HEK293 (cell line): ENCODE data around the gene VGLL3.

Experiments used
- CTCF ChIP-seq: fragments of 450-650 bp; formaldehyde crosslinking; IDR thresholded peaks from 2 replicates; pipeline ENCODE4 v1.5.1; 2016; ENCODE audit warnings: missing biosample characterization, missing genetic modification characterization
- ZFHX2 ChIP-seq: fragments of 450-650 bp; formaldehyde crosslinking; conservative IDR thresholded peaks from 2 replicates; pipeline ENCODE4 v1.5.1; 2016; ENCODE audit warnings: missing biosample characterization, missing genetic modification characterization
- ZNF140 ChIP-seq: fragments of 450-650 bp; formaldehyde crosslinking; IDR thresholded peaks from 2 replicates; pipeline ENCODE4 v1.5.1; 2016; ENCODE audit warnings: missing biosample characterization, missing genetic modification characterization
- ZNF610 ChIP-seq: fragments of 450-650 bp; formaldehyde crosslinking; IDR thresholded peaks from 2 replicates; pipeline ENCODE4 v1.5.1; 2016; ENCODE audit warnings: missing biosample characterization, missing genetic modification characterization, borderline replicate concordance
- ZNF792 ChIP-seq: fragments of 450-650 bp; formaldehyde crosslinking; IDR thresholded peaks from 2 replicates; pipeline ENCODE4 v1.5.1; 2016; ENCODE audit warnings: missing biosample characterization, missing genetic modification characterization
- ZSCAN30 ChIP-seq: fragments of 450-650 bp; IDR thresholded peaks from 2 replicates; pipeline ENCODE4 v1.5.1; 2018; ENCODE audit warnings: missing biosample characterization, mild to moderate bottlenecking, missing genetic modification characterization, moderate library complexity
- TF ChIP-seq, protein P1 (sequence below): fragments of 450-650 bp; formaldehyde crosslinking; IDR thresholded peaks from 2 replicates; pipeline ENCODE4 v1.5.1; 2016; ENCODE audit warnings: missing biosample characterization, missing genetic modification characterization

GRCh38 chr3:86951322-86951721 is 39.6 kb downstream of the VGLL3 start:
- no peak for TF ChIP-seq CTCF (tag by site-specific recombination)
- no peak for TF ChIP-seq ZNF610 (tag by site-specific recombination)
- TF ChIP-seq ZSCAN30 (tag by site-specific recombination) = no peak
- no peak for TF ChIP-seq ZNF140 (tag by site-specific recombination)
- TF ChIP-seq, protein P1, sequence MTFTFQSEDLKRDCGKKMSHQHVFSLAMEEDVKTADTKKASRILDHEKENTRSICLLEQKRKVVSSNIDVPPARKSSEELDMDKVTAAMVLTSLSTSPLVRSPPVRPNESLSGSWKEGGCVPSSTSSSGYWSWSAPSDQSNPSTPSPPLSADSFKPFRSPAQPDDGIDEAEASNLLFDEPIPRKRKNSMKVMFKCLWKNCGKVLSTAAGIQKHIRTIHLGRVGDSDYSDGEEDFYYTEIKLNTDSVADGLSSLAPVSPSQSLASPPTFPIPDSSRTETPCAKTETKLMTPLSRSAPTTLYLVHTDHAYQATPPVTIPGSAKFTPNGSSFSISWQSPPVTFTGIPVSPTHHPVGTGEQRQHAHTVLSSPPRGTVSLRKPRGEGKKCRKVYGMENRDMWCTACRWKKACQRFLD = no peak
- TF ChIP-seq ZNF792 = no peak
- no peak for TF ChIP-seq ZFHX2
